ENCODE measurements around the gene SYT1. TPM values are rescaled to one million over a fixed set of nuclear protein-coding genes. Genes with fewer than 3 reads are reported as not detected.
A peak's percentile ranks its signal among the peaks of the same experiment; 100 is the strongest.

Gene SYT1
- total and polyA plus RNA-seq, 2 donors (not counting 3 experiments of a cell fraction or from before 2014, with no cell fraction given), result 3.2 to 15.3 TPM

DNA sequence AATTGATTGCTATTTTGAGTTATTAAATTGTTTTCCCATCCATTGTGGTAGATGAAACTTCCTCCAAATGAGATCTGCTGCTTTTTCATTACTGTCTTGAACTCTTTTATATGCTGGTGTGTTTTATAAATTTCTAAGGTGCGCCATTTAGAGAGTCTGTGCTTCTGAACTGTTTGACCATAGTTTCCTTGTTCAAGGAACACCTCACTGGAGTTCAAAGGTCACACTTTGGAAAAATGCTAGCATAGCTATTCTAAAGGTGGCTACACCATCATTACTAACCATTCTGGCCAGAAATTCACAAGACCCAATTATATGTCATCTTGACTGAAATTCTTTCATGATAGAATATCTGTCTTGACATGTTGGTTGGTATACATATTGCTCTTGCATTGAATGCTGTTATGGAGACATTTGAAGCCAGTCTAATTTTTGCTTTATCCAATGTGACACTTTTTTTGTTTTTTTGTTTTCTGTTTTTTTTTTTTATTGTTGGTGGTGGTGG is 556.7 kb downstream of the SYT1 start:
- no peak overlapping the region for H2AFZ ChIP-seq (ENCODE audit: low read depth, low read length)
- H3K4me3 ChIP-seq (replicated peaks in 1 of 3; ENCODE audit: insufficient read depth in 1 of 3, low read depth in 1 of 3, low read length in 3 of 3), result no peak overlapping the region
- H4K20me1 ChIP-seq (replicated peaks; ENCODE audit: control insufficient read depth, extremely low read depth, insufficient read depth, low read length), result no peaks in the 10 kb centered on the region
- peak overlapping the region; percentile 33 for H3K9ac ChIP-seq (replicated peaks; ENCODE audit: extremely low read depth, insufficient read depth, low read length)
- no peaks in the 10 kb centered on the region for H3K9me3 ChIP-seq (replicated peaks; ENCODE audit: control insufficient read depth, insufficient read depth, low read length)
- intact Hi-C loops (cut with micrococcal nuclease), result loop anchor here (2.0 to 5.0 kb wide), 3 partner anchors 466 to 848 kb away; partner anchors contain the start of gene PPP1R12A
- H3K27me3 ChIP-seq (ENCODE audit: control insufficient read depth in 2 of 2, insufficient read depth in 2 of 2, low read length in 2 of 2), result no peaks in the 10 kb centered on the region
- dilution Hi-C loops (cut with MboI; ENCODE audit: extremely low pct_ligation_motif_present, low sequenced_read_pairs), result no loop called here
- TF ChIP-seq FOS (IDR thresholded peaks at IDR 0.05; ENCODE audit: borderline replicate concordance, insufficient read depth, low read length), result no peak
- TF ChIP-seq, protein P1, sequence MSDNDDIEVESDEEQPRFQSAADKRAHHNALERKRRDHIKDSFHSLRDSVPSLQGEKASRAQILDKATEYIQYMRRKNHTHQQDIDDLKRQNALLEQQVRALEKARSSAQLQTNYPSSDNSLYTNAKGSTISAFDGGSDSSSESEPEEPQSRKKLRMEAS (IDR thresholded peaks at IDR 0.05; ENCODE audit: insufficient read depth, insufficient read length), result no peak
- TF ChIP-seq POLR2AphosphoS5 (IDR thresholded peaks at IDR 0.05; ENCODE audit: insufficient read depth, low read depth, low read length), result no peak
- no peak for TF ChIP-seq MYC (IDR thresholded peaks at IDR 0.05; ENCODE audit: low read depth, low read length)
- no peak for TF ChIP-seq EZH2 (IDR thresholded peaks at IDR 0.05; ENCODE audit: borderline replicate concordance, low read depth, low read length, severe bottlenecking)
- no peak for TF ChIP-seq JUN (IDR thresholded peaks at IDR 0.05; ENCODE audit: borderline replicate concordance, insufficient read depth, insufficient read length, low read depth)
- peak overlapping the region; percentile 53 for H3K4me2 ChIP-seq (ENCODE audit: insufficient read depth, low read length)
- no peaks in the 10 kb centered on the region for H3K79me2 ChIP-seq (ENCODE audit: control insufficient read depth, insufficient read depth, low read length)
- ChIA-PET POLR2A (no interaction called here), CTCF (interaction anchor here (0.9 to 6.0 kb wide), 9 partner anchors 14 to 675 kb away, joined by 3 to 84 read pairs (median 11); partner anchors contain the start of gene PAWR)
- H3K27ac ChIP-seq (ENCODE audit: insufficient read depth, low read depth, low read length), result peak overlapping the region; percentile 97
- DNase-seq (ENCODE audit: low read depth, low spot score), result peak; percentile 15
- H3K9me1 ChIP-seq (replicated peaks; ENCODE audit: control insufficient read depth, extremely low read depth, insufficient read depth, low read length), result no peaks in the 10 kb centered on the region
- no TSS peak for BruUV-seq (replicated peaks)
- FAIRE-seq, result peak; percentile 67
- H3K4me1 ChIP-seq (ENCODE audit: control insufficient read depth, extremely low read depth, insufficient read depth, low read length), result peaks cover 56% of the 10 kb centered on the region
- no peaks in the 10 kb centered on the region for H3K36me3 ChIP-seq (ENCODE audit: control insufficient read depth in 2 of 2, extremely low read depth in 1 of 2, insufficient read depth in 2 of 2, low read length in 2 of 2)

Measured in endothelial cell of umbilical vein (primary cell).